GM18909 (cell line): Measurements from ENCODE around the gene CAPRIN2.

Source experiments
- ATAC-seq: cut with Tn5 transposase; IDR thresholded peaks from one replicate; pipeline ENCODE4 v1.9.1; 2021; ENCODE audit warnings: mild to moderate bottlenecking; ENCODE audit not compliant: unreplicated experiment, poor library complexity

The CAPRIN2 gene

GRCh38 chr12:30763053-30763452, 8.3 kb upstream of the CAPRIN2 start:
- ATAC-seq = no peak

GRCh38 chr12:30761730-30762129, 7.0 kb upstream of the CAPRIN2 start:
- no peak for ATAC-seq

- no peak for ATAC-seq
Observed at GRCh38 chr12:30757316-30757715, 2.6 kb upstream of the CAPRIN2 start.

- no peak for ATAC-seq
Observed at GRCh38 chr12:30756074-30756473, 1.3 kb upstream of the CAPRIN2 start.

GRCh38 chr12:30755395-30755762, 628 bp upstream of the CAPRIN2 start:
- ATAC-seq = no peak

GRCh38 chr12:30754383-30754749, 385 bp downstream of the CAPRIN2 start:
- ATAC-seq = no peak

GRCh38 chr12:30753751-30754382, 884 bp downstream of the CAPRIN2 start:
- no peak for ATAC-seq

GRCh38 chr12:30753233-30753632, 1.5 kb downstream of the CAPRIN2 start:
- ATAC-seq = no peak

GRCh38 chr12:30752255-30752654, 2.5 kb downstream of the CAPRIN2 start:
- ATAC-seq = no peak

GRCh38 chr12:30748147-30748546, 6.6 kb downstream of the CAPRIN2 start:
- ATAC-seq = no peak

- no peak for ATAC-seq
Observed at GRCh38 chr12:30746190-30746589, 8.6 kb downstream of the CAPRIN2 start.

- no peak for ATAC-seq
Observed at GRCh38 chr12:30744321-30744720, 10.4 kb downstream of the CAPRIN2 start.

- no peak for ATAC-seq
Observed at GRCh38 chr12:30740274-30740673, 14.5 kb downstream of the CAPRIN2 start.

- ATAC-seq = no peak
Observed at GRCh38 chr12:30739020-30739419, 15.7 kb downstream of the CAPRIN2 start.

GRCh38 chr12:30732954-30733637, 21.7 kb downstream of the CAPRIN2 start:
- no peak for ATAC-seq

- no peak for ATAC-seq
Observed at GRCh38 chr12:30730011-30730410, 24.7 kb downstream of the CAPRIN2 start.

GRCh38 chr12:30729547-30729946, 25.2 kb downstream of the CAPRIN2 start:
- no peak for ATAC-seq

- ATAC-seq = no peak
Observed at GRCh38 chr12:30726647-30727046, 28.1 kb downstream of the CAPRIN2 start.

GRCh38 chr12:30725739-30726138, 29.0 kb downstream of the CAPRIN2 start:
- no peak for ATAC-seq

GRCh38 chr12:30719060-30719459, 35.7 kb downstream of the CAPRIN2 start:
- ATAC-seq = no peak

GRCh38 chr12:30707613-30708342, 47.0 kb downstream of the CAPRIN2 start:
- no peak for ATAC-seq

GRCh38 chr12:30706476-30706875, 48.3 kb downstream of the CAPRIN2 start:
- ATAC-seq = no peak
